SU-DHL-6 (cell line): ENCODE measurements around the gene FAM120B.

Source experiments
- CTCF ChIP-seq: fragments of 200-600 bp; sonication (generic); IDR thresholded peaks from one replicate; pipeline ENCODE4 v1.5.1; 2017; ENCODE audit warnings: antibody characterized with exemption, mild to moderate bottlenecking, low read length, moderate library complexity; ENCODE audit not compliant: insufficient read depth, poor library complexity, severe bottlenecking
- EZH2phosphoT487 ChIP-seq: fragments of 200-600 bp; sonication (generic), shearing (Covaris generic); conservative IDR thresholded peaks from 2 replicates; pipeline ENCODE4 v1.6.1; 2018; ENCODE audit warnings: mild to moderate bottlenecking, antibody characterized with exemption, low read length, moderate library complexity, mixed read lengths

- no peak for TF ChIP-seq CTCF
- no peak for TF ChIP-seq EZH2phosphoT487
Measured at GRCh38 chr6:170434117-170434820, 127.7 kb downstream of the FAM120B start.
